GM21619 (cell line): Measurements from ENCODE around the gene PIP4K2A.

ENCODE experiments used
- ATAC-seq: cut with Tn5 transposase; IDR thresholded peaks from one replicate; pipeline ENCODE4 v1.9.1; 2021; ENCODE audit not compliant: unreplicated experiment

Gene PIP4K2A

DNA sequence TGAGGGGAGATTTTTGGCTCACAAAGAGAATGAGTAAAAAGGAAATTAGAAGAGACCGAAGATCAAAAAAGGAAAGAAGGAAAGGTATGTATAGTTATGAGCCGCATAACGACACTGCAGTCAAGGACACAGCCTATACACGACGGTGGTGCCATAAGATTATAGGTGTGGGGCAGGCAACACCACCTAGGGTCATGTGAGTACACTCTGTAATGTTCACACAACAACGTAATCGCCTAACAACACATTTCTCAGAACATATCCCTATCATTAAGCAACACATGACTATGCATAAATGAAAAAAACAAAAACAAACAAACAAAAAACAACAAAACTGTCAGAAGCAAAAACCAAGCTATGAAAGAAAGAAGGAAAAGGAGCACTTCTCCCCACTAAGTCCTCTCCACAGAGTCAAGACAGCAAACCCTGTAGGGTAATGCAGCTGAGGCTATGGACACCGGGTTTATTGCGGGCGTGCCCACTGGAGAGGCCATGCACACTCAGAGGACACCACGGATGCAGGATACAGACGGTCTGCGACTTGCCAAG is 45.1 kb downstream of the PIP4K2A start:
- ATAC-seq, result no peak

- ATAC-seq, result no peak
Measured at GRCh38 chr10:22667093-22667480, 47.3 kb downstream of the PIP4K2A start.

GRCh38 chr10:22666287-22667092 is 47.9 kb downstream of the PIP4K2A start:
- ATAC-seq, result peak; percentile 76

DNA sequence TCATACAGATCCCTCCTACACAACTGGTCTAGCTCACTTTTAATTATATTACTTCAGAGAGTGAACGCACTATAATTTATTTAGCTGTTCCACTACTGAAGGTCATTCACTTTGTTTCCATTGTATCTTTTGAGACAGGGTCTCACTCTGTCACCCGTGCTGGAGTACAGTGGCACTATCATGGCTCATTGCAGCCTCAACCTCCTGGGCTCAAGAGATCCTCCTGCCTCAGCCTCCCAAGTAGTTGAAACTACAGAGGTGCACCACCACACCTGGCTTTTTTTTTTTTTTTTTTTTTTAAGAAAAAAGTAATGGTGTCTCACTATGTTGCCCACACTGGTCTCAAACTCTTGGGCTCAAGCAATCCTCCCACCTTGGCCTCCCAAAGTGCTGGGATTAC is 49.0 kb downstream of the PIP4K2A start:
- ATAC-seq, result no peak

DNA sequence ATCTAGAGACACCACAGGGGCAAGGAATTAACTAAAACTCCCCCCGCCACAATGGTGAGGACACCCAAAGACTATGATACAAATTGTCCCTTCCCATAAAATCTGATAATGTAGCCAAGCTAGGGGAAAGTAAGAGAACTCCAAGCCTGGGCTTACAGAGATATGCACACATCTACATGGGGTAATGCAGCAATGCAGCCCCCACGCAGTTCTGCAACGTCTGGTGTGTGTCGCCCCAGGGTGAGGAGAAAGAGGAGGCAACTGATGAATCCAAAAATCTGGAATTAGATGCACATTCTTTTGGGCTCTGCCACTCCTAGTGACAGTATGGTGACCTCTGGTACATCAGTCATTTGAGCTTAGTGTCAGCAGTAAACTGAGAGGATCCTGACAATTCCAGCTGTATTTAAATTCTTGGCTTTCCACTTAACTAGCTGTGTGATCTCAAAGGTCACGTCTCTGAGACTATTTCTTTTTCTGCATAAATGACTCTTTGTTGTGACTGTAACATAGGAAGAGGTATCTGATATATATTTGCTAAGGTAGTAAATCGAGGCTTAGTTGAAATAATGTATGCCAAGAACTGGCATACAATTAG is 51.5 kb downstream of the PIP4K2A start:
- ATAC-seq, result no peak

DNA sequence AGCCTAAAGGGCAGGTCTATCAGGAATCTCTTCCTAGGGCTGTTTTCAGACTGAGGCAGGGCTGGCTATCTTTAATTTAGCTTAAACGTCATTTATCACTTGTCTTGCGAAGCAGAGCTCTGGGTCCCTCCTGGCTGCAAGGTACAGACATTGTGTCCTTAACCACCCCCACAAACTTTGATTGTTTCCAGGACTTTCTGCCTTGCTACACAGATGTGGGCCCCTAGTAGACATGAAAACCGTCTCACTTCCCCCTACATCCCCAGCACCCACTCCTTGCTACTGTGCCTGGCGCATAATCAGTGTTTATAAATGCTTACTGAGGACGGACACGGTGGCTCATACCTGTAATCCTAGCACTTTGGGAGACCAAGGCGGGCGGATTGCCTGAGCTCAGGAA is 54.5 kb downstream of the PIP4K2A start:
- ATAC-seq, result no peak

- ATAC-seq, result no peak
Measured at GRCh38 chr10:22658745-22659410, 55.5 kb downstream of the PIP4K2A start.

- no peak for ATAC-seq
Measured at GRCh38 chr10:22657566-22658225, 56.7 kb downstream of the PIP4K2A start.

DNA sequence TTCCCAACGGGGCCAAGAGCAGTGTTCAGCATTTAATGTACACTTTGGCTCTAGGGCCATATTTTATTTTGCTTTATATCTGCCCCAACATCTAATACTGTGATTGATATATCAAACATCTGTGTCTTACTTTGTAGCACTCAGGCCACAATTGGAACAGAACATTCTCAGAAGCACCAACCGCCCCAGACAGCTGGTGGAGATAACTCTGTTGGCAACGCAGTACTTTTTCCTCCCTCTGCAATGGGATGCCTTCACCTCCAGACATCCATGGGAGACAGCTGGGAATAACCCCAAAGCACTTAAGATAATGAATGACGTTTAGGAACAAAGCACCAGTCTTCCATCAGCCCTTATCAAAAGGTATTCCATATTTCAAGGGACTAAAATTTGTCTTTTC is 57.4 kb downstream of the PIP4K2A start:
- no peak for ATAC-seq

GRCh38 chr10:22656036-22656435 is 58.3 kb downstream of the PIP4K2A start:
- no peak for ATAC-seq

DNA sequence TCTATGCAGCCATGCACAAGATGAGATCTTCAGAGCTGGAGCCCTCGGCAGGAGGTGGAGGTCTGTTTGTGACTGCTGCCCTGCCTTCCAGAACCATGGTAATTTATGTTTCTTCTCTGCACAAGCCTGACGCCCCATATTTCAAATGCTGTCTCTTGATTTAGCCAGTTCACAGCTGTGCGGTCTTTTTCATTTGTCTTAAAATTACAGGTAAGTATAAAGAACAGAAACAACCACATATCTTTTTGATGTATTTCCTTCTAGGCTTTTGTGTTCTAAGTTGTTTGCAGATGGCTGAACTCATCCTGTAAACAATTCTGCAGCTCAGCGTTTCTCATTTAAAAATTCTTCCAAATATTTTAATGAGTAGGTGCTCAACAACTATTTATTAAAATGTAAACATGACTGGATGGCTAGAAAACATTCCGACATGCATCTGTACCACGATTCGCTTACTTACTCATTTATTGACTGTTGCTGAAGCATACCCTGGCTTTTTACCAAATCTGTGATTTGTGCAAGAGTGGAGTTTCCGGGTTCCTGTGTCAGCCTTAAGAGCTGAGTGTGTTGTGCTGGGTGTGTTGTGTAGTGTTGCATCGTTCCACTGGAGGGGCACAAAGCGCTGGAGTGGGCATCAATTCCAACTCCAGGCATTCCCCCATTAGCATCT is 58.9 kb downstream of the PIP4K2A start:
- ATAC-seq, result no peak

DNA sequence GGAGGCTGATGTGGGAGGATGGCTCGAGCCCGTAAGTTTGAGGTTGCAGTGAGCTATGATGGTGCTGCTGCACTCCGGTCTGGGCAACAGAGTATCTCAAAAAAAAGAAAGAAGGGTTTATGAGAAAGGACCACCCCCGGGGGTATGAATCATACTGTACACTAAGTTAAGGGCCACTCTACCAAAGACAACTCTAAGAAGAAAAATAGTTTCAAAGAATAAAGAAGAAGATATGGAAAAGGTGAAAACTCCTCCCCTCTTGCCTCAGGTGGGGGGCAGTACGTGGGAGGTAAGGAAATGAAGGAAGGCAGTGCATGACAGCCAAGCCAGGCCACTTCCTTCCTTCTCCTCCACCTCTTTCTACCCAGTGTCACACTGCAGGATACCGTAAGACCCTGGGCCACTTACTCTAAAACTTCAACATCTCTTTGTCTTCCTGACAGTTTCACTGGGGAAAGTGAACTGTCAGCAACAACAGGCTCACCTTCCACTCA is 61.3 kb downstream of the PIP4K2A start:
- no peak for ATAC-seq

DNA sequence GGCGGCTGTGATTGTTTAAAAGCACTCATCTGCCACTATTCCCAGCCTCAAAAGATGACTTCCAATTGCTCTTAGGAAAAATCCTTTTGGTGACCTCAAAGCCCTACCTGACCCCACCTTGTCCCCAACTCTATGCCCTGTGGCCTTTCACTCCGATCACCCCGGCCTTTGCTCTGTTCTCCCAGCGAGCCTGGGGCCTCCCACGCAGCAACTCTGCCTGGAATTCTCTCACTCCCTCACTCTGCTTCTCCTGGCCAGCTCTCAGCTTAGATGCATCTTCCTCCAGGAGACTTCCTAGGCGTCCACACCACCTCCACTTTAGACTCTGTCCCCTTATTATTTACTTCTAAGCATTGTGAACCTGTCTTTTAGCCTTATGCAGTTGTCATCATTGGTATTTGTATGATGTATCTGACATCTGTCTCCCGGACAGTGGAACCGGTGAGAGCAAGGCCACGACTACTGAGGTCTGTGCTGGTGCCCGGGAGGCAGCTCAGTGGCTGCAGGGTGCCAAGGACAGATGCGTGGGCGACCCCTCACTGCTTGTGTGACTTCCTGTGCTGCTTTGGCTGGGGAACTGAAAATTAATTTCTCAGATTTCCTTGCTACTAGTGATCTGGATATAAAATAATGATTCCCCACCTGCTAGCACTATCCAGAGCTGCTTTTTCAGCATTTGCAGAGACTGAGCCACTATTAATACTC is 63.0 kb downstream of the PIP4K2A start:
- ATAC-seq, result no peak

GRCh38 chr10:22649994-22650393 is 64.4 kb downstream of the PIP4K2A start:
- ATAC-seq, result no peak

DNA sequence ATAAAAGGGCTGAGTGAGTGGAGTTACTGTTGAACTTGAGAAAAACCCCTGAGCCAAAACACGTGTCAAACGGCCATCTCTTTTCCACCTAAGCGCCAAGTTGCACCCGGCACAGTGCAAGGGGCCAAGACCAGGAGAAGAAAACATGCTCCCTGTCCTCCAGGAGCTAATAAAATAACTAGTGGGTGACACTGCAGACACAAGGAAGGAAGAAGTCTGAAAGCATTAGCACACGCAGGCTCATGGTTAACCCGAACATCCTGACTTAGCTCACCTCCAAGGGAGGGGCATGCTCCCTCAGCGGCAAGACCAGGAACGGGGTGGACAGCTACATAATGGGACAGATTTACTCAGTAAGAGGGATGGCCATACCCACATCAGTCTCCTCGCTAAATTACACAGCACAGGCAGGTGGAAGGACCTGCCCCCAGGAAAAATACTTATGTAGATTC is 65.0 kb downstream of the PIP4K2A start:
- ATAC-seq, result no peak

DNA sequence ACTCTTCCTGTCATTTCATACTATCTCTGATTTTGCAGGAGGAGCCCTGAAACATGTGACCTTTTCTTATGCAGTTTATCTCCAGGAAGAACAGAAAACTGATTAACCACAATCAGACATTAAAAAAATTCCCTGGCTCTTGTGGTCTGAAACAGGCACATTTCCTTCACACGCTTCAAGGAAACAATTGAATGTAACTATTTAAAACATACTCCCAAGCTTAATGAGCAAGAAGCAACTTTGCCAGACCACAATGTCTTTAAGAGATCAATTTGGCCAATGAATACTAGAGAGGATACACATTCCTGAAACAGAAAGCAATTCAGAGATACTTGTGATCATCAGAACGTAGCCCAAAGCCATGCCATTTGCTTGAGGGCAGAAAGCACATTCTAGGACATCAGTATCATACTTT is 65.8 kb downstream of the PIP4K2A start:
- no peak for ATAC-seq

DNA sequence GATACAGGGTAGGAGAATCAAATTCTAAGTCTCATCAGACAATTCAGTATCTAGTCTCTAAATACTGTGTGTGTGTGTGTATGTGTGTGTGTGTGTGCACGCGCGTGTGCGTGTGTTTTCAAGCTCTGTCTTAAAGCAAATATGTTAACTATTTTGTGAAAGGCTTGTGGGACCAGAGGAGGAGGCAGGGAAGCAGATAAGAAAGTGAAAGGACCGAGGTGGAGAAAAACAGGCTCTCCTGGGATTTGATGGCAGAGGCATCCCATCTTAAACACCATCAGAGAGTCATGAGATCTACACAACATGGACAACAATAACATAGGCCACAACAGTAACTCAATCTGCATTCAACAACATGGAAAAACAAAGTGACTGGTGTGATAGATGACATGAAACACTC is 67.1 kb downstream of the PIP4K2A start:
- ATAC-seq, result no peak

GRCh38 chr10:22646388-22646853 is 68.0 kb downstream of the PIP4K2A start:
- ATAC-seq, result peak; percentile 60

- ATAC-seq, result no peak
Measured at GRCh38 chr10:22644222-22644621, 70.2 kb downstream of the PIP4K2A start.

DNA sequence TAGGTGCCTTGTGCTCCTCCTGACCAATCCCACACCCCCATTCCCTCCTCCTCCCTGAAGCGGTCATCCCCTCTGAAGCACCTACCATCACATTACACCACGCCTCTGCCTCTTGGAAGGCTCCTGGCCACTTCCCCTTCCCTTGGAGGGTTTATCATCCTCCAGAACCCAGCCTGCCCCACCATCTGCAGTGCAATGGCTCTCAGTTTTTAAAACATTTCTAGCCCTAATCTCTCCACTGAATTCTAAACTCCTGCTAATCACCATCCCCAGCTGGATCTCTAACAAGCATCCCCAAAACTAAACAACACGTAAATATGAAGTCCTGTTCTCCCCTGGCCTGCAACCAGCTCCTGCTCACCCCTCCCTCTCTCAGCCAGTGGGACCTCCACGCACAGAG is 70.6 kb downstream of the PIP4K2A start:
- no peak for ATAC-seq
